Ishikawa (cell line): ENCODE measurements around the gene URGCP.

Experiments
- EP300 ChIP-seq: IDR thresholded peaks from 2 replicates; pipeline ENCODE4 v1.6.1; 2012; ENCODE audit warnings: borderline replicate concordance
- YY1 ChIP-seq: IDR thresholded peaks from 2 replicates; pipeline ENCODE4 v1.6.1; 2012; ENCODE audit warnings: low read depth
- TF ChIP-seq, protein P1 (sequence below): IDR thresholded peaks from 2 replicates; pipeline ENCODE4 v1.6.1; 2012

DNA sequence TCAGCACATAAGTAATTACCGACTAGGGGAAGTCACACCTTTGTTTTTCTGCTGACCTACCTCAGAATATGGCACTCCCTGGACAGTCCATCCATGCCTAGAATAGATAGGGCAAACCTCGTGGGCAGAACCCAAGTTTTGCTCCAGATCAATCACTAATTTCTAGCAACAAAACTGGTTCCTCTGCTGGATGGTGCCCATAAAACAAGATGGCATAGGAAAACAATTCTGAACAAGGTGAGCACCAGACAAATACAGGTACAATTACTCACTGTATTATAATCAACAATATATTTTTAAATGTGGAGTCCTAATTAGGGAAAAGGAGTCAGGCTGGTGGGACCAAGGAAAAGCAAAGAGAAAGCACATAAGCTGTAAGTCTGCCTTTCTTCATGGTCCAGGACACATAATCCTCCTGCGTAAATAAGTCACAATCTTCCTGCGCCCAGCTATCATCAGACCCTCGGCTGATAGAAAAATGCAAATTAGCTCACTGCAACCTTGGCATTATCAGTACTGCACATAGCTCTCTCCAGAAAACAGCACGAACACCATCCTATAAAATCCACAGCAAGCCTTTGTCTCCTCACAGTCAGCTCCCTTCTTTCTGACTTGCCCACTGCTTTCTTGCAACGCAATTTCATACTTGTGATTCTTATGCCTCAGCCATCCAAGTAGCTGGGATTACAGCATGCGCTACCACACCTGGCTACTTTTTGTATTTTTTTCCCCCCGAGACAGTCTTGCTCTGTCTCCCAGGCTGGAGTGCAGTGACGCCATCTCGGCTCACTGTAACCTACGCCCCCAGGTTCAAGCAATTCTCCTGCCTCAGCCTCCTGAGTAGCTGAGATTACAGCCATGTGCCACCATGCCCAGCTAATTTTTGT is 15.1 kb downstream of the URGCP start:
- TF ChIP-seq, protein P1, sequence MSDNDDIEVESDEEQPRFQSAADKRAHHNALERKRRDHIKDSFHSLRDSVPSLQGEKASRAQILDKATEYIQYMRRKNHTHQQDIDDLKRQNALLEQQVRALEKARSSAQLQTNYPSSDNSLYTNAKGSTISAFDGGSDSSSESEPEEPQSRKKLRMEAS: no peak
- TF ChIP-seq EP300 (no peak), YY1 (no peak)
